DMS 273 (cell line): ENCODE data around the gene CTNND2.
"Not testable (repeated sequence)": the region's sequence is repeated elsewhere in the genome, so short reads cannot be mapped to it uniquely, and the experiment has no call there.

ENCODE experiments used
- DNase-seq: peaks from one replicate; lab custom pipeline; 2025; ENCODE audit not compliant: unreplicated experiment; lab: John Stamatoyannopoulos, UW

Gene CTNND2

DNA sequence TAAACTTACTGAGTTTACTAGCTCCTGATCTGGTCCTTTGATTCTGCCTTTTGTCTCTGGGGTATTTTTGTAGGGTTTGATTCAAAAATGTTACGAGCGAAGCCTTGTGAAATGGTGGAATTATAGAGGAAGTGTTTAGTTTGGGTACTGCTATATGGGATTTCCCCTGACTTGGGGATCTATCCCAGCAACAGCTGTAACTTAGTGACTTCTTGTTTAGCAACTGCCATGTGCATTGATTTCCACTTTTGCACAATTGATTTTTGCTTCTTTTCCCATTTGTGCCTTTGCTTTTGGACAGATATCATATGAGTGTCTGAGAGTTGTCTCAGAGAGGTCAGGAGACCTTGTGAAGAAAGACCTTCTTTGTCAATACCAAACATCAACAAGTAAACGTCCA, 894.7 kb downstream of the CTNND2 start:
- no peak for DNase-seq

DNA sequence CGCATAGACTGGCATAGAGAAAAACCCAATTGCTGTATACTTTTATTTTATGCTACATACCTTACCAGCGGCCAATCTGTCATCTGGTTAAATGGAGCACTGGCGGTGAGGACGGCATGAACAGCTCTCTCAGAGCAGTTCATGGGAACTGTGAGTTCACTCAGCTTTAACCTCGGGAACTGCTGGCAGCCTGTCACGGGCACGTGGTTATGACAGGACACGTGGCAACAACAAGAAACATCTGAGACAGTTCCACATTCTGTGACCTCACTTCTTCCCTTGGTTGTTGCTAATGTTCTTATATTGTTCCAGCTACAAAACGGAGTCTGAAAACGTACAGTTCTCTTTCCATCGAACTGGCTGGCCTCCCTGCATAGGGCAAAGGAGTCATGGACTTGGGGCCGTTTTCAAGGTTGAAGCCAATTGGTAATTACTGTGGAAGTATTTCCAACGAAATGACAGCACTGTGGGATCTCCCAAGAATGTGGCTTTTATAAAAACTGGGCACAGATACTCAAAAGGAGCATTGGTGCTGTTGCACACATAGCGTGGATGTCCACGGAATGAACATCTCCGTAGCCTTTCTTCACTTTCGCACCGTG, 896.9 kb downstream of the CTNND2 start:
- DNase-seq: no peak

DNA sequence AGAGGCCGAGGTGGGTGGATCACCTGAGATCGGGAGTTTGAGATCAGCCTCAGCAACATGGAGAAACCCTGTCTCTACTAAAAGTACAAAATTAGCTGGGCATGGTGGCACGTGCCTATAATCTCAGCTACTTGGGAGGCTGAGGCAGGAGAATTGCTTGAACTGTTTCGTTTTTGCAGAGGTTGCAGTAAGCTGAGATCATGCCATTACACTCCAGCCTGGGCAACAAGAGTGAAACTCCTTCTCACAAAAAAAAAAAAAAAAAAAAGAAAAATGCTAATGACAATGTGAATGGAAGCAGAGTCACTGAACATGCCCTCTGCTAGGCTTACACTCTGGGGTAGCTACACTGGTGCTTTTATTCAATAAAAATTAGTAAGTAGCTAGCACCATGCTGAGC, 899.7 kb downstream of the CTNND2 start:
- not testable (repeated sequence) for DNase-seq

DNA sequence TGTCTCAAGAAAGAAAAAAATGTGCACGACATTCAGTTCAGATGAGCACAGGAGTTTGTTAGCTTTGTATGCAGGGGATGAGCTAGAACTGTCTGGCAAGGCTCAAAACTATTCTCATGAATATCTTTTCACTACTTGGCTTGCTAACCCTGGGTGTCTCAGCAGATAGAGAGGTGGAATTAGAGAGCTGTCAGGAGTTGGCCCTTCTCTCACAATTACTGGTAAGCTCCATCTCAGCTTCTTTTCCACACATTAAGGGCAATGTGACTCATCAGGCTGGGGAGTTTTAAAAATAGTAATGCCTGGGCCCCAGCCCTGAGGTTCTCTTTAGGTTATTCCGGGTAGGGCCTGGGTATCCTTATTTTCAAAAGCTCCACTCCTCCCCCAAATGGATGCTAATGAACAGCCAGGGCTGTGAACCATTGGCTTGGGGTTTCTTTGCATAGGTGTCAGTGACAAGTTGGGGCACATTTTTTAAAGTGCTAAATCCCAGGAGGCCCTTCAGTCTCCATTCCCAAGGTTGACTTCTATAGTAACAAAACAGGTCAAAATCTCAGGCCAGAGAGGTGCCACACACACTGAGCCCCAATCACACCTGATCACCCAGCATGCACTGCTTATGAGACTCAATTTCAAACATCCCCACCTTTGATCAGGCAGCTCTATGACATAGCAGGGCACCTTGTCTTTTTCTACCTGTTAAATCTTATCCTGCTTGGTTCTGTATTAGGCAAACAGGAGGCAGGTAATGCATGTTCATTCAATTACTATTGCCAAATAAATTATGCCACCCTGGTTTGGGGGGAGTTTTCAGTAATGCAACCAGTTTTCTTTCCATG, 903.5 kb downstream of the CTNND2 start:
- no peak for DNase-seq

DNA sequence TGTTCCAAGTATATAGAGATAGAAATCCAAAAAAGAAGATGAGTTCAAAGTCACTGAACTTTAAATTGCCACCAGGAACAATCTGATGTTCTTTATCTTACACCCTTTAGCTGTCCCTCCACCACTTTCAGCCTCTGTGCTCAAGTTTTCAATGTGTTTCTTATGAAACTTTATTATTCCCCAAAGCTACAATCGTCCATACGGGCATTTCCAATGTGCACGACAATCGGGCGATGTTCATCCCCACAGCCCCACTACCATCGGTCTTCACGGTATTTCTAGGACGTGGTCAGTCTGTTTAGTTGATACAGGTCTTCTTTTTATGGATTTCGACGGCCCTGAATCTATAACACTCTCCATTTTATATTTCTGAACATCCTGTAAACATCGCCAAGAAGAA, 904.5 kb downstream of the CTNND2 start:
- no peak for DNase-seq

DNA sequence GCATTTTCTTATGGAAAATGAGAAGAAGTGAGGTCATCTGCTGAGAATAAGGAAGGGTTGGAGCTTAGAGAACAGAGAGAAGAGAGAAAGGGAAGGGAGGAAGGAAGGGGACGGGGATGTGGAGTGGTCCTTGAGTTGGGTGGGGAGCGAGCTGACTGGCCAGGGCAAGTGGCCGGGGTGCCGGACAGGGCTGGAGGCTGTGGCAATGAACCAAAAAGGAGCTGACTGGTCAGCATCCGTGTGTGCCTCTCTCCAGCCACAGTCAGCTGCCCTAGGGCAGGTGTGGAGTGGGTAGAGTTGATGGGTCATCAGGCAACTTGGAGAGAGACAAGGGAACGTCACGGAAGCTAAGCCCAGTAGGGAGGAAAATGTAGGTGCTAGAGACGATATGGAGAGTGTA, 908.4 kb downstream of the CTNND2 start:
- DNase-seq: no peak

DNA sequence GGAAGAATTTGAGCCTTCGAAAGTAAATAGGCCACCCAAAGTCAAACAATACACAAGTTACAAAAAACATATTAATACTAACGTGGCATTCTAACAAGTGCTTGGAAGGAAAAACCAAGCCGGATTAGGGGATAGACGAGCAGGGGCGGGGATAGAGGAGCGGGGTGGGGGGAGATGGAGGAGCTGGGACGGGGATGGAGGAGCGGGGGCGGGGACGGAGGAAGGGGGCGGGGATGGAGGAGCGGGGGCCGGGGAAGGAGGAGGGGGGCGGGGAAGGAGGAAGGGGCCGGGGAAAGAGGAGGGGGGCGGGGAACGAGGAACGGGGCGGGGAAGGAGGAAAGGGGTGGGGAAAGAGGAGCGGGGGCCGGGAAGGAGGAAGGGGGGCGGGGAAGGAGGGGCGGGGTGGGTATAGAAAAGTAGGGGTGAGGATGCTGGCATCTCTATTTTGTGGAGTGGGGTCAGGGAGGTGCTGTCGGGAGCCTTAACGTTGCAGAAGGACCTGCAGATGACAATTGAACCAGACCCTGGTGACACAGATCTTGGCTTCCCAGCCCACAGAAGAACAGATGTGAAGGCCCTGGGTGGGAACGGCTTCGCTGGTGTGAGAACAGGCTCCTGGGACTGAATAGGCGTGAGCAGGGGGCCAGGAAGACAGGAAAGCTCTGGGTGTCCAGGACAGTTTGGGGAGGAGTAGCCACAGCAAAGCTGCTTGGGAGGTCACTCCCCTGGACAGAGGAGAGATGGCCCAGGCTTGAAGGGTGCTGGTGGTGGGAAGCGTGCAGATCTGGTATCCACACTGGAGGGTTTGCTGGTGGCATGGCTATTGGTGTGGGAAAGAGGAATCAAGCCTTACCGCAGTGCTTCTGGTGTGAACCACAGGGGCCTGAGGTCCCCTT, 909.9 kb downstream of the CTNND2 start:
- DNase-seq: no peak

DNA sequence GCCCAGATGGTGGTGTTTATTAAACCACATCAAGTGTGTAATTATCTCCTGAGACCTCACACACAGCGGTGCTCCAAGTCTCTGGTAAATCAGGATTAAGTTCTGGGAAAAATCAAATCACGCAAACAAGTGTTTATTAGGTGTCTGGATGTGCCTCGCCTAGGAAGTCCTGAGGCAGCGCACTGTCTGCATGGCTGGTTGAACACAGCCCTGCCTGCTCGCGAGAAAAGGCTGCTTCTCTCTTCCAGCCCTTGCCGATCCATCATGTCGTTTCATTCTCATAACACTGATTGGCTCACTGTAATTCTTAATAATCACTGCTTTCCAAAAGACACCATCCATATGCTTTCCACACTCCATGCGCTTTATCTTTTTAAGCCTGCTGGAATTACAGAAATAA, 913.6 kb downstream of the CTNND2 start:
- no peak for DNase-seq

DNA sequence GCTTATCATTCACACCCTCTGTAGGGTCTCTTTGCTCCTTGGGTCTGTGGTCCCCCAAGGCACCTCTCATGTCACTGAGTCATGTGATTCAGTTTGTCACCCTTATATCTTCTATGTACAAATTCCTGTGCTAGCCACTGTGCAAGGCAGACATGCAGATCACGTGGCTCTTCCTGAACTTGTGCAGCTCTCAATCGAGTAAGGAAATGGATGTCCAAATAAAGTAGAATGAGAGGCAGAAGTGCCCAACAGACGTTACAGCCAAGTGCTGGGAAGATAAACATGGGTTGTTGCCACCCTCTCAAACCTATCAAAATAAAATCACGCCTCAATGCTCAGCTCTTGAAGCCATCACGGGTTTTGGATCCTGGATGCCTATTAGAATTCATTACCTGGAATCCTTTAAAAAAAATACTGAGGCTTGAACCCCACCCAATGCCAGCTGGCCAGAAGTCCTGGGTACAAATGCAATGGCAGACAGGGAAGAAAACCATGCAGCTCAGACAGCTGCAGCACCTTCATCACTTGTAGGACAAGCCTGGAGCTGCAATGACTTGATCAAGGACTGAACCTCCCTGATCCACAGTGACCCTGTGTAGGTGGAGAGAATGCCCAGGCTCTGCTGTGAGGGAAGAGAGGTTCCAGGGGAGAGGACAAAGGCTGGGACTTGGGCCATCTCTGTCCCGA, 914.5 kb downstream of the CTNND2 start:
- no peak for DNase-seq

DNA sequence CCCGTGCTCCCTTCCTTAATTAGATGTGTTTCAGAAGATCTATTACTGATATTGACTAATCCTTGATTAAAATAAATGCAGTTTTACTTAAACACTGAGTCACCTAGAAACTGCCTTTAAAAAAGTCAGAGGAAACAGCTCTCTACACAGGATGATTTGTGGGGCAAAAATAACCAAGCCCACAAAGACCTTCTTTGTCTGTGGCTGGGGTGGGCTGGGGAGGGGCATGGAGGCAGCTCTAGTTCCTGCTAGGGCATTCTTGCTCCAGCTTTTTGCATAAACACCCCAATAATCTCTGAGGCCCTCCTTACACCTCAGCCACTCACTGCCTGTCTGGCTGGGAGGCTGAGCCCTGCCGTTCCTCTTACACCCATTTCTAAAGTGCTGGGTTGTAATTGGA, 915.6 kb downstream of the CTNND2 start:
- DNase-seq: no peak

DNA sequence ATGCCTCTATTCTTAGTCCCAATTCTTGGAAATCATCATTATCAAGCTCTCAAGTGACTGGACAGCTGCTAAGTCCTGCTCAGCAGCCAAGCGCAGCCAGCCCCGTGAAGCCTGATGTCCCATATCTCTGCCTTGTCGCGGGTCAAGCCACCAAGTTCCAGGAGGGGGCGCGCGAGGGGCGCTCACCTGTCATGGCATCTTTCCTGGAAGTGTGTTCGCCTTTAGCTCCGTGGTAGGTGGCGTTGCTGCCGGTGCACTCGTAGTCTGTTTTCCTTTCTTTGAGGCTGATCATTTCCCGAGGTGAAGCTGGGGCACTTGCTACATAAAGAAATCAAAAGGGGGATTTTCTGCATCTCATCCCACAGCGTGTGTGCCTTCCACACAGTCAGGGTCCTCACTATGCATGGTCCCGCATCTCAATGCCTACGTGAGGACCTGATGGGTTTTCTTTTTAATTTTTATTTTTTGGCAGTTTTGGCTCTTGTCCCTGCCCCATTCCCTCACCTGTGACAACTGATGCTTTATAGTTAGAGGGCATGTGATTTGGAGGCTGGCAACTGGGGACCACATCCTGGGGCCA, 916.2 kb downstream of the CTNND2 start:
- DNase-seq: no peak

DNA sequence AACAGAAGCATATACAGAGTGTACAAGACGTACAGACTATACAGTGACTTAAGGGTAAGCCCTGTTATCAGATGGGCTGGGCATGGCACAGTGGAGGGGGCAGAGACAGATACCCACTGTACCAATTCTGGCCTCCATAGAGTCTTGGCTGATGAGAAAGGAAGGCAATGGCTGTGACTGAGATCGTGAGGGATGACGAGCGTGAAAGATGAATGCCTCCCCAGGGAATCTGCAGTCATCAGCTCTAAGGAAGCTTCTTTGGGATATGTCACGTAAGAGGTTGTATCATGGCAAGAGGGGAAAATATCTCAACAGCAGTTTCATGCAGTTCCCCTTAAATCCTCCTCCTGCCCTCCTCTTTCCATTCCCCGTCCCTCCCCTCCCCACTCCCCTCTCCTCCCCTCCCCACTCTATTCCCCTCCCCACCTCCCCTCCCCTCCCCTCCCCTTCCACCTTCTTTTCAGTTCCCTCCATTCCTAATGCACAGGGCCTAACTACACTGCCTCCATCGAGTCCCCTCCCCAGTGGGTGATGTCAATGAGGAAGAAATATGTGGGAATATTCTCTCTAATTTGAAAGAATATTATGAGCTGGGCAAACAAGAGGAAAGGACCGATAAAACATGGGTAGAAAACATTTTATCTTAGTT, 916.8 kb downstream of the CTNND2 start:
- DNase-seq: no peak

DNA sequence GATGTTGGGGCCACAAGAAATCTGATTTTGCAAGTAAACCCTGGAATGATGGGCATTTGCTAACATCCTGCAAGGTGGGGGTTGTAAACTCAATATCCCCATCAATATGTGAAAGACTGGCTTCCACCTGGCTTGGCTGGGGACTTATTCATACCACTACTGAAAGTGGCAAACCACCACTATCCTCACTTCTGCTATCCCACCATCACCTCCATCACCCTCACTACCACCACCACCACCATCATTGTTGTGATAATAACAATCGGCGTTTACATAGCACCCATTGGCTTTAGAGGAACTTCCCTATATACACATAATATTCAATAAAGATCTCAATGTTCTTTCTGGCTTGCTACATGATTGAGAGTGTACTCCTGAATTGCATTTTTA, 918.5 kb downstream of the CTNND2 start:
- DNase-seq: no peak

DNA sequence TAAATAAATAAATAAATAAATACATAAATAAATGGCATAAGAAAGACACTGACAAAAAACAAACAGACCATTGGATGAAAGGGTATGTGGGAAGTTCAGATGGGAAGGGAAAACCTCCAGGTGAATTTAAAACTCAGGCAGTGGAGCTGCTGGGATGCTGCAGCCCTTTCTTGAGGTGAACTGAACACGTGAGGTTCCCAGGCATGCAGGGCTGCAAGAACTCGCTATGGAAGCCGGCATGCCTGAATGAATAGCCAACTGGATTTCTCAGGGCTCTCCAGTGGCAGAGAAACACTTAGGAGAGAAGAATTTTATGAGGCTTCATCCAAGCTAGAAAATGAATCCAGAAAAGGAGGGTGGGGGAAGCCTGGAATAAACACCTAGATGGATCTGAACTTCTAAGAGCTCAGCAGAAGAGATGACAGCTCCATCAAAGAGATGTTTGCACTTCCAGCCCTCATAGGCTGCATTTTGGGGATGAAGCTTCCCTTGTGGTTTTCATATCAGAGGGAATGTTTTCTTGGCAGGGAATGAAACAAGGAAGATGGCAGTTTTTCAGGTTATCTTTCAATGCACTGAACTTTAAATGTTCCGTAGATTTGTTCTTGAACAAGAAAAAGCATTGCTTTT, 919.0 kb downstream of the CTNND2 start:
- no peak for DNase-seq

DNA sequence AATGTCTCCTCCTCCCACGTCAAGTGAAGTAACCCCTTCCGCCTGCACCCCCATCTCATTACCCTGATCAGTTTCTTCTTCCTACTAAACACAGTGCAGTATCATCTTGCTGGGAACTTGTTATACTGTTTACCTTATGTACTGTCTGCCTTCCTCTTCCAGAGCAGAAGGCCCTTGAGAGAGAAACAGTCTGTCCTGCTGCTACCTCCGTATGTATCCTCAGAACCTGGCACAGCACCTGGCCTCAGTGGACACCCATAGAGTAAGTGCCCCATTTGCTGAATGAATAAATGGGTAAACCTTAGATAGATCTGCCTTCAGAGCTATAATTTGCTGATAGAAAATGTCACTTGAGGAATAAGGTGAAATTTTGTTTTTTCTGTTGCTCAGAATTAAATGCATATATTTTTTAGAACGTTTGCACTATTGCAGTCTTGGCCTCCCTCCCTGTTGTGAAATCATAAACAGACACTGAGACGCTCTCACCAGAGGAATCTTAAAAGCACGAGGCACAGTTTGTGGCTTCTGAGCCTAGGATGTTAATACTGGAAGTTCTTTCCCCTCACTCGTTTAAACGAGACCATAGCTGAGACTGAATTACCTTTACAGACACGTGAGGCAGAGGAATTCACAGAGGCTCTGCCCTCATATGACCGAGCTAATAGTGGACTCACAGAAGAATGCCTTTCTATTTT, 920.1 kb downstream of the CTNND2 start:
- no peak for DNase-seq

DNA sequence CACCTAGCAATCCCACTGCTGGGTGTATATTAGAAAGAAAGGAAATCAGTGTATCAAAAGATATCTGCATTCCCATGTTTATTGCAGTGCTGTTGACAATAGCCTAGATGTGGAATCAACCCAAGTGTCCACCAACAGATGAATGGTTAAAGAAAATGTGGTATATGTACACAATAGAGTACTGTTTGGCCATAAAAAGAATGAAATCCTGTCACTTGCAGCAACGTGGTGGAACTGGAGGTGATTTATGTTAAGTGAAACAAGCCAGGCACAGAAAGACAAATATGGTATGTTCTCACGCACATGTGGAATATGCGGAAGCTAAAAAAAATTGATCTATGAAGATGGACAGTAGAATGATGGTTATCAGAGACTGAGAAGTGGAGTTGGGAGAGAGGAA, 921.6 kb downstream of the CTNND2 start:
- DNase-seq: no peak

DNA sequence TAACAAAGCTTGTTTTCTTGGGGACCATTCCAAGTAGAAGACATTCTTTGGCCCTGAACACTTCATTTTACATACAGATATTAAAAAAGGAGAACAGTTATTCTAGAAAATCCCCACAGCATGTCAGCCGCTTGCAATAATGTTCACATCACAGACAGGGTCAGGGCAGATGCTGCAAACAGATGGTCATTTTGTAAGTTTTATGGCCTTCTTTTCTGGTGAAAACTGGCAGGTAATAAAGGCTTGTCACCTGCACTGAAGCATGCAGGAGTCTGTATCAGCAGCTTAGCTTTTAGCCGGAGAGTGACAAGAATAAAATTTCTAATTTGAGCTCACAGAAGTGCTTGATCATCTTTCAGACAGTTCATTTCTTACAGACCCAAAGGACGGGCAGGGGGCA, 922.3 kb downstream of the CTNND2 start:
- DNase-seq: no peak

DNA sequence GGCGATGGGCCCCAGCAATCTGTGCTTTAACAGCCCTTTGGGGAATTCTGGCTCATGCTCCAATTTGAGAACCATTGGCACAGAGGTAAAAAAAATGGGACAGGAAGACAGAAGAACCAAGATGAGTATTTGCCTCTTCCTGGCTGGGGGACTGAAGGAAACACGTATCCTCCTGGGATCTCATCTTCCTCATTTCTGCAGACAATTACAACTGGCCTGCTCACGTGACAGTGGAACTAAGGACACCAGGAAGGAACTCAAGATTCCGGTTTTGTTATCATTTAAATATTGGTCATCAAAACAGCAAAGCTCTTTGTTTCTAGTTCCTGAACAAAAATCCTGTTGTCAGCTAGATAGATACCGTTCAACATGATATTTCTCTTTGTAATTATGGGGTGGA, 927.2 kb downstream of the CTNND2 start:
- DNase-seq: no peak

DNA sequence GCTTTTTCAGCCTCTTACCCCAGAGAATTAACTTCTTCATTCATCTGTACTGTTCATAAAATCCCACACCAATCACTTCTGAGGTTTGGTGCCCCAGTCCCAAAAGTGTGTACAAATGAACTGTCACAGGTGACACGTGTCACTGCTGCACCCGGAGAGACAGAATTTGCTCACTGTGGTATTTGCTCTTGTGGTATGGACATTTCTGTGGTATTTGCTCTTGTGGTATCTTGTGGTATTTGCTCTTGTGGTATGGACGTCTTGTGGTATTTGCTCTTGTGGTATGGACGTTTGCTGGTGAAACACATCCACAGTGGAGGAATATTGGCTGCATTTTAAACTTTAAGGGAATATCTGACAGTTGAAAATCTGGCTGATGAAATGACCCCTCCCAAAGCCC, 928.3 kb downstream of the CTNND2 start:
- no peak for DNase-seq
